Ascending aorta (tissue), 2 donors: ENCODE results near the gene CACNA1E. TPM values are rescaled to one million over a fixed set of nuclear protein-coding genes. Genes with fewer than 3 reads are reported as not detected.

Experiments used
- DNase-seq, 2 donors: peaks; one replicate each; pipeline ENCODE4 v3.0.0-alpha.2; 2019; ENCODE audit warnings: low spot score in 2 of 2
- H3K27ac ChIP-seq, 2 donors: fragments of 200-600 bp; sonication (generic); one replicate each; pipeline ENCODE4 v1.5.1; 2016 to 2017; ENCODE audit warnings: mild to moderate bottlenecking in 1 of 2
- H3K27me3 ChIP-seq: fragments of 200-600 bp; sonication (generic); one replicate; pipeline ENCODE4 v1.5.1; 2017
- H3K36me3 ChIP-seq, 2 donors: fragments of 200-600 bp; sonication (generic); one replicate each; pipeline ENCODE4 v1.5.1; 2016
- H3K4me1 ChIP-seq, 2 donors: fragments of 200-600 bp; sonication (generic); one replicate each; pipeline ENCODE4 v1.5.1; 2016 to 2017; ENCODE audit warnings: mild to moderate bottlenecking in 1 of 2
- H3K4me3 ChIP-seq, 2 donors: fragments of 200-600 bp; sonication (generic); one replicate each; pipeline ENCODE4 v1.5.1; 2016 to 2017; ENCODE audit warnings: mild to moderate bottlenecking in 1 of 2
- H3K9me3 ChIP-seq, 2 donors: fragments of 200-600 bp; sonication (generic); one replicate each; pipeline ENCODE4 v1.5.1; 2016
- CTCF ChIP-seq, 3 experiments: fragments of 200-600 bp in 2 of 3; fragments of 450-650 bp in 1 of 3; sonication (generic) in 2 of 3; IDR thresholded peaks; one replicate each; pipeline ENCODE4 v1.5.1; 2016 to 2019; ENCODE audit warnings: antibody characterized with exemption in 3 of 3, mild to moderate bottlenecking in 1 of 3, moderate library complexity in 1 of 3
- intact Hi-C: fragments of 100-400 bp; cut with DNase I; formaldehyde crosslinking; loops from one replicate; pipeline ENCODE4 v1.15.1; 2023
- total RNA-seq: library from RNA; depleted of rRNA; stranded (reverse); fragments of >200 nt; gene quantifications from one replicate; pipeline ENCODE4 v1.1.0, GENCODE V29; 2016

CACNA1E gene
- total RNA-seq, 1 donor from 2014 or later: not detected

GRCh38 chr1:181714428-181714827 lies 231.1 kb downstream of the CACNA1E start:
- no peaks in the 10 kb centered on the region for H3K27me3 ChIP-seq
- no peak for DNase-seq
- no peaks in the 10 kb centered on the region for H3K9me3 ChIP-seq
- TF ChIP-seq CTCF (IDR thresholded peaks at IDR 0.05): no peak
- H3K4me3 ChIP-seq: no peak overlapping the region
- intact Hi-C loops: no loop called here
- H3K4me1 ChIP-seq: no peaks in the 10 kb centered on the region
- no peaks in the 10 kb centered on the region for H3K36me3 ChIP-seq
- H3K27ac ChIP-seq: no peak overlapping the region

- no peak overlapping the region for H3K4me3 ChIP-seq
- TF ChIP-seq CTCF (IDR thresholded peaks at IDR 0.05): no peak
- intact Hi-C loops: no loop called here
- H3K27ac ChIP-seq: no peak overlapping the region
- no peaks in the 10 kb centered on the region for H3K36me3 ChIP-seq
- no peaks in the 10 kb centered on the region for H3K27me3 ChIP-seq
- H3K4me1 ChIP-seq: no peaks in the 10 kb centered on the region
- no peaks in the 10 kb centered on the region for H3K9me3 ChIP-seq
- no peak for DNase-seq
These were observed 234.7 kb downstream of the CACNA1E start for GRCh38 chr1:181718034-181718433.

- no peak for TF ChIP-seq CTCF (IDR thresholded peaks at IDR 0.05)
- intact Hi-C loops: no loop called here
- no peak for DNase-seq
- Histone ChIP-seq H3K4me3 (no peak overlapping the region), H3K36me3 (no peaks in the 10 kb centered on the region), H3K4me1 (no peaks in the 10 kb centered on the region), H3K27ac (no peak overlapping the region), H3K27me3 (no peaks in the 10 kb centered on the region), H3K9me3 (no peaks in the 10 kb centered on the region)
These were observed 243.1 kb downstream of the CACNA1E start for GRCh38 chr1:181726320-181727012.

GRCh38 chr1:181730606-181731005 lies 247.3 kb downstream of the CACNA1E start:
- no peaks in the 10 kb centered on the region for H3K9me3 ChIP-seq
- H3K4me1 ChIP-seq: no peaks in the 10 kb centered on the region
- no peak for DNase-seq
- no peaks in the 10 kb centered on the region for H3K27me3 ChIP-seq
- H3K27ac ChIP-seq: no peak overlapping the region
- H3K36me3 ChIP-seq: no peaks in the 10 kb centered on the region
- intact Hi-C loops: no loop called here
- H3K4me3 ChIP-seq: no peak overlapping the region
- no peak for TF ChIP-seq CTCF (IDR thresholded peaks at IDR 0.05)

- no peak for TF ChIP-seq CTCF (IDR thresholded peaks at IDR 0.05)
- H3K36me3 ChIP-seq: no peaks in the 10 kb centered on the region
- H3K4me1 ChIP-seq: no peaks in the 10 kb centered on the region
- no peaks in the 10 kb centered on the region for H3K9me3 ChIP-seq
- intact Hi-C loops: no loop called here
- H3K27me3 ChIP-seq: no peaks in the 10 kb centered on the region
- DNase-seq: no peak
- no peak overlapping the region for H3K27ac ChIP-seq
- no peak overlapping the region for H3K4me3 ChIP-seq
These were observed 249.1 kb downstream of the CACNA1E start for GRCh38 chr1:181732218-181732990.
